Endothelial cell (in vitro differentiated cells): ENCODE data around the gene C1QTNF8. TPM values are rescaled to one million over a fixed set of nuclear protein-coding genes. Genes with fewer than 3 reads are reported as not detected.

Experiments
- DNase-seq: peaks from one replicate; pipeline ENCODE4 v3.0.0; 2021; ENCODE audit warnings: low spot score
- H3K27ac Mint-ChIP-seq: one replicate; pipeline ENCODE4 v1.8.0; 2021; ENCODE audit warnings: mixed read lengths, inconsistent platforms; ENCODE audit not compliant: unreplicated experiment
- H3K27me3 Mint-ChIP-seq: one replicate; pipeline ENCODE4 v1.8.0; 2021; ENCODE audit warnings: mild to moderate bottlenecking, moderate library complexity, mixed read lengths, inconsistent platforms; ENCODE audit not compliant: unreplicated experiment
- H3K36me3 Mint-ChIP-seq: one replicate; pipeline ENCODE4 v1.8.0; 2021; ENCODE audit warnings: mild to moderate bottlenecking, low read depth, mixed read lengths, inconsistent platforms; ENCODE audit not compliant: unreplicated experiment
- H3K4me1 Mint-ChIP-seq: one replicate; pipeline ENCODE4 v1.8.0; 2021; ENCODE audit warnings: mild to moderate bottlenecking, mixed read lengths, inconsistent platforms; ENCODE audit not compliant: unreplicated experiment
- H3K4me3 Mint-ChIP-seq: one replicate; pipeline ENCODE4 v1.8.0; 2021; ENCODE audit warnings: mild to moderate bottlenecking, mixed read lengths, inconsistent platforms; ENCODE audit not compliant: unreplicated experiment
- H3K9me3 Mint-ChIP-seq: one replicate; pipeline ENCODE4 v1.8.0; 2021; ENCODE audit warnings: mixed read lengths, inconsistent platforms; ENCODE audit not compliant: unreplicated experiment
- CTCF ChIP-seq: fragments of 200-600 bp; sonication (generic); IDR thresholded peaks from one replicate; pipeline ENCODE4 v1.5.0; 2021; ENCODE audit warnings: antibody characterized with exemption; ENCODE audit not compliant: unreplicated experiment
- total RNA-seq: library from RNA; stranded (reverse); fragmentation: NEBNext Ultra II Directional; extraction: Animal tissue kit (Norgen Biotek cat#: 25700); gene quantifications from one replicate; pipeline ENCODE4 v1.2.1, GENCODE V29; 2021; ENCODE audit not compliant: unreplicated experiment

C1QTNF8 gene
- total RNA-seq, 1 donor from 2014 or later: not detected

- no peaks in the 10 kb centered on the region for H3K4me1 Mint-ChIP-seq
- H3K4me3 Mint-ChIP-seq: no peak overlapping the region
- H3K27ac Mint-ChIP-seq: no peak overlapping the region
- DNase-seq: no peak
- no peaks in the 10 kb centered on the region for H3K9me3 Mint-ChIP-seq
- no peak for TF ChIP-seq CTCF
- peaks cover 3% of the 10 kb centered on the region for H3K27me3 Mint-ChIP-seq
- peaks cover 4% of the 10 kb centered on the region for H3K36me3 Mint-ChIP-seq
These were observed 40.5 kb downstream of the C1QTNF8 start for GRCh38 chr16:1055557-1055924.

GRCh38 chr16:1054660-1055556, 41.1 kb downstream of the C1QTNF8 start:
- DNase-seq: peak; percentile 85
- TF ChIP-seq CTCF: peak; percentile 65

DNA sequence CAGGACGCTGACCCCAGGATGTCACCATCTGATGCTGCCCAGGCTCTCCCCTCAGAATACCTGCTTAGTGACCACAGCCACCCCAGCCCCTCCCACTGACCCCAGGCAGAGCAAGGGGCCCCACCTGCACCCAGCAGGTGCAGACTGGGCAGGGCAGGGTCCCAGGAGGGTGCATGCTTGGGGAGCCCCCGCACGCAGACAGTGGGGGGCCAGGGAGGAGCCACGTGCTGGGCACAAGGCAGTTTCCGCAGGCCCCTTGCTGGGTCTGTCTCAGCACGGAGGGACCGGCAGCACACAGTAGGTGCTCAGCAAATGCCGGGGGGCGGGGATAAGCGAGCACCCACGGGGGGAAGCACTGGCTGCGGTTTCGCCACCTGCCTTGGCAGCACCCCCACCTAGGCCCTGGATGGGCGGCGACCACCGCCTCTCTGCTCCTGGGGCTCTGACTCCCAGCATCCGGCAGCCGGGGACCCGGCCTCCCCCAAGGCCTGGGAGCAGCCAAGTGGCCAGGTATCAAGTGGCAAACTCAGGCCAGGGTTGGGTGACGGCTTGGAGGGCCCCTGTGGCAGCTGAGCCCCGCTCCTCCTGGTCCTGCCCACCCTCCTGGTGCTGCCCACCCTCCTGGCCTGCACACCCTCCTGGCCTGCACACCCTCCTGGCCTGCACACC, 42.2 kb downstream of the C1QTNF8 start:
- Mint-ChIP-seq H3K4me3 (no peak overlapping the region), H3K4me1 (no peaks in the 10 kb centered on the region), H3K36me3 (no peaks in the 10 kb centered on the region), H3K27ac (no peak overlapping the region), H3K27me3 (no peaks in the 10 kb centered on the region), H3K9me3 (no peaks in the 10 kb centered on the region)
- no peak for TF ChIP-seq CTCF
- DNase-seq: no peak

More at GRCh38 chr16:1054660-1055556, 41.1 kb downstream of the C1QTNF8 start:
- Mint-ChIP-seq H3K27ac (no peak overlapping the region), H3K4me3 (no peak overlapping the region), H3K4me1 (no peaks in the 10 kb centered on the region), H3K27me3 (peaks cover 3% of the 10 kb centered on the region), H3K36me3 (peaks cover 4% of the 10 kb centered on the region), H3K9me3 (no peaks in the 10 kb centered on the region)

GRCh38 chr16:1053121-1053521, 42.9 kb downstream of the C1QTNF8 start:
- no peak for TF ChIP-seq CTCF
- Mint-ChIP-seq H3K27me3 (peaks cover under 1% of the 10 kb centered on the region), H3K4me3 (no peak overlapping the region), H3K9me3 (no peaks in the 10 kb centered on the region), H3K4me1 (no peaks in the 10 kb centered on the region), H3K27ac (no peak overlapping the region), H3K36me3 (no peaks in the 10 kb centered on the region)
- DNase-seq: no peak

DNA sequence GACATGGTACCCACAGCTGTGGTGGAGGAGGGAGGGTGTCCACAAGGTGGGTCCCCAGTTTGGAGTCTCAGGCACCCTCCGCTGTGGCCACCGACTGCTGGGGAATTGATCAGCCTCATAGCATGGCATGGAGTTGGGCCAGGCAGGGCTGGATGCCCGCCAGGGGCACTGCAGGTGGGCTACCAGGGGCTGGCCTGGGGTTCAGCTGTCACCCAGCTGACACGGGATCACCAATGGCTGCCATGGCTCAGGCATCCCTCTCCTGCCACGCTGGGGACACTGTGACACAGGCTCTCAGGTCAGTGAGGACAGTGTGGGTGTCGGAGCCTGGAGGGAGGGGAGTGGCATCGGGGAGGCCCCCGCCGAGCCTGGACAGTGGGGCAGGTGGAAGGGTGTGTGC, 43.3 kb downstream of the C1QTNF8 start:
- Mint-ChIP-seq H3K27ac (no peak overlapping the region), H3K4me1 (no peaks in the 10 kb centered on the region), H3K27me3 (peaks cover 2% of the 10 kb centered on the region), H3K36me3 (no peaks in the 10 kb centered on the region), H3K4me3 (no peak overlapping the region), H3K9me3 (no peaks in the 10 kb centered on the region)
- TF ChIP-seq CTCF: no peak
- no peak for DNase-seq
